Colon (tissue), 2 donors: ENCODE data around the gene COX7B2.

ENCODE experiments used
- FAIRE-seq: peaks from 2 replicates; lab custom pipeline; 2012; peaks lifted over from hg19 to GRCh38; lab: Jason Lieb, UNC
- donor health status: control.
- donor health status: control.

The COX7B2 gene

GRCh38 chr4:46889410-46889809, 19.6 kb downstream of the COX7B2 start:
- no peak for FAIRE-seq

GRCh38 chr4:46886711-46887110, 22.3 kb downstream of the COX7B2 start:
- FAIRE-seq: no peak

- FAIRE-seq: no peak
These were observed 30.4 kb downstream of the COX7B2 start for GRCh38 chr4:46878641-46879040.

GRCh38 chr4:46874811-46875210, 34.2 kb downstream of the COX7B2 start:
- no peak for FAIRE-seq

- FAIRE-seq: no peak
These were observed 38.6 kb downstream of the COX7B2 start for GRCh38 chr4:46870411-46870810.

GRCh38 chr4:46856333-46856732, 52.7 kb downstream of the COX7B2 start:
- FAIRE-seq: no peak

- FAIRE-seq: no peak
These were observed 56.2 kb downstream of the COX7B2 start for GRCh38 chr4:46852800-46853199.

GRCh38 chr4:46850026-46850425, 59.0 kb downstream of the COX7B2 start:
- FAIRE-seq: peak; percentile 72

- FAIRE-seq: no peak
These were observed 64.6 kb downstream of the COX7B2 start for GRCh38 chr4:46844325-46844917.

- no peak for FAIRE-seq
These were observed 69.9 kb downstream of the COX7B2 start for GRCh38 chr4:46839128-46839527.

GRCh38 chr4:46837639-46838038, 71.4 kb downstream of the COX7B2 start:
- no peak for FAIRE-seq

GRCh38 chr4:46836584-46836983, 72.5 kb downstream of the COX7B2 start:
- FAIRE-seq: no peak

GRCh38 chr4:46830971-46831454, 78.0 kb downstream of the COX7B2 start:
- no peak for FAIRE-seq

GRCh38 chr4:46820154-46820553, 88.9 kb downstream of the COX7B2 start:
- no peak for FAIRE-seq

- FAIRE-seq: no peak
These were observed 90.0 kb downstream of the COX7B2 start for GRCh38 chr4:46819095-46819494.

GRCh38 chr4:46818604-46819003, 90.4 kb downstream of the COX7B2 start:
- FAIRE-seq: no peak

GRCh38 chr4:46817806-46818205, 91.2 kb downstream of the COX7B2 start:
- no peak for FAIRE-seq

- FAIRE-seq: no peak
These were observed 104.1 kb downstream of the COX7B2 start for GRCh38 chr4:46804781-46805413.

GRCh38 chr4:46793036-46793435, 116.0 kb downstream of the COX7B2 start:
- no peak for FAIRE-seq

- no peak for FAIRE-seq
These were observed 127.5 kb downstream of the COX7B2 start for GRCh38 chr4:46781434-46782092.

- no peak for FAIRE-seq
These were observed 143.6 kb downstream of the COX7B2 start for GRCh38 chr4:46765465-46765864.

GRCh38 chr4:46730075-46730474, 179.0 kb downstream of the COX7B2 start:
- FAIRE-seq: no peak

- no peak for FAIRE-seq
These were observed 189.0 kb downstream of the COX7B2 start for GRCh38 chr4:46720055-46720454.

- no peak for FAIRE-seq
These were observed 191.1 kb downstream of the COX7B2 start for GRCh38 chr4:46717950-46718349.
